ENCODE measurements around the gene EXOC2. TPM values are rescaled to one million over a fixed set of nuclear protein-coding genes. Genes with fewer than 3 reads are reported as not detected.

Gene EXOC2
- total RNA-seq, 4 donors from 2014 or later = 17.8 to 24.8 (median 21.4) TPM

DNA sequence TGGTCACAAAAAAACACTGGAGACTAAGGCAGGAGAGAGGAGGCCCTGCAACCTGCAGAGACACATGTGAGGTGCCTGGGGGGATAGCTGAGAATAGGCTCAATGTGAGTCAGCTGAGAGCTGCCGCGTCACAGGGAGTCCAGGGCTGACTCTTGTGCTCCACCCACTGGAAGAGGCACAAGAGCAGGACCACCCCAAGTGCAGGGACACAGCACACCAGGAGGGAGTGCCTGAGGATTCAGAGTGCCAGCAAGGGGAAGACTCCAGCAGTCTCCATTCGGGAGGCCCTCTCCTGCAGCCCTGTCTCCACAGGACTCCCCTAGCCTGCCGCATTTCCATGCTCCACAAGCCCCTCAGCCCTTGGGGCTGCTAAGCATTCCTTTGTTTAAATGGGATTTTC, 141.5 kb downstream of the EXOC2 start:
- no peak for DNase-seq
- H3K36me3 ChIP-seq = peaks cover 0 to 88% (median 10%) of the 10 kb centered on the region in 3 donors

GRCh38 chr6:549906-550305, 143.0 kb downstream of the EXOC2 start:
- no peak for TF ChIP-seq POLR2A (IDR thresholded peaks at IDR 0.05)
- Histone ChIP-seq H3K4me3 (no peak overlapping the region), H3K9me3 (no peaks in the 10 kb centered on the region), H3K4me1 (peaks cover 0 to 3% (median 0%) of the 10 kb centered on the region in 3 donors), H3K27me3 (no peaks in the 10 kb centered on the region), H3K27ac (no peak overlapping the region), H3K36me3 (peaks cover 0 to 77% (median 0%) of the 10 kb centered on the region in 3 donors)
- WGBS, 2 donors = 90 to 92% methylated on average over 6 of the region's 6 CpGs
- no peak for DNase-seq
- intact Hi-C loops (cut with DNase I) = no loop called here

More for the DNA sequence above, 141.5 kb downstream of the EXOC2 start:
- intact Hi-C loops (cut with DNase I) = no loop called here
- Histone ChIP-seq H3K27ac (no peak overlapping the region), H3K4me1 (peaks cover 0 to 3% (median 0%) of the 10 kb centered on the region in 3 donors), H3K27me3 (no peaks in the 10 kb centered on the region), H3K4me3 (no peak overlapping the region), H3K9me3 (no peaks in the 10 kb centered on the region)
- TF ChIP-seq CTCF (IDR thresholded peaks at IDR 0.05) = peak in 1 of 6 experiments; percentile 13
- TF ChIP-seq POLR2A (IDR thresholded peaks at IDR 0.05) = no peak
- WGBS, 2 donors = 32 to 51% methylated on average over 2 to 4 of the region's 4 CpGs

GRCh38 chr6:548517-548916, 144.4 kb downstream of the EXOC2 start:
- DNase-seq = no peak
- peaks cover 0 to 75% (median 0%) of the 10 kb centered on the region in 3 donors for H3K36me3 ChIP-seq
- H3K4me1 ChIP-seq = peaks cover 0 to 3% (median 0%) of the 10 kb centered on the region in 3 donors
- no peak for TF ChIP-seq CTCF (IDR thresholded peaks at IDR 0.05)
- TF ChIP-seq POLR2A (IDR thresholded peaks at IDR 0.05) = no peak
- no peak overlapping the region for H3K27ac ChIP-seq
- no peaks in the 10 kb centered on the region for H3K27me3 ChIP-seq
- no peaks in the 10 kb centered on the region for H3K9me3 ChIP-seq
- no peak overlapping the region for H3K4me3 ChIP-seq
- 87 to 91% methylated on average over 6 of the region's 6 CpGs for WGBS, 2 donors
- intact Hi-C loops (cut with DNase I) = no loop called here

GRCh38 chr6:548091-548490, 144.8 kb downstream of the EXOC2 start:
- Histone ChIP-seq H3K9me3 (no peaks in the 10 kb centered on the region), H3K4me1 (peaks cover 0 to 3% (median 0%) of the 10 kb centered on the region in 3 donors), H3K36me3 (peaks cover 0 to 77% (median 0%) of the 10 kb centered on the region in 3 donors), H3K27me3 (no peaks in the 10 kb centered on the region), H3K4me3 (no peak overlapping the region), H3K27ac (no peak overlapping the region)
- WGBS, 2 donors = 71 to 80% methylated on average over 5 of the region's 5 CpGs
- no peak for DNase-seq
- TF ChIP-seq CTCF (IDR thresholded peaks at IDR 0.05) (no peak), POLR2A (IDR thresholded peaks at IDR 0.05) (no peak)
- intact Hi-C loops (cut with DNase I) = no loop called here

DNA sequence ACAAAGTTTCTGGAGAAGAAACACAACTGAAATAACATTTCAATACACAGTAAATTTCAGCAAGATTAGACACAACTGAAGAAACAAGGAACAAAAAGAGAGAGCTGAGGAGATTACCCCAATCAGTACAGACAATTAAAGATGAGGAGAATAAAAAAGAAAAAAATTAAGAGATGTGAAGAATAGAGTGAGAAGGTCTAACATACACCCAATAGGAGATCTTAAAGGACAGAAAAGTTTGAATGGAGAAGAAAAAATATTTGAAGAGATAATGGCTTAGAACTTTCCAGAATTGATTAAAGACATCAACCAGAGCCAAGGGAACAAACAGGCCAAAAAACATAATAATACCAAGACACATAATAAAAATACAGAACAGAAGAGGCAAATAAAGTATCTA, 152.4 kb downstream of the EXOC2 start:
- peaks cover 0 to 15% (median 0%) of the 10 kb centered on the region in 3 donors for H3K9me3 ChIP-seq
- DNase-seq = no peak
- H3K4me3 ChIP-seq = no peak overlapping the region
- H3K4me1 ChIP-seq = no peaks in the 10 kb centered on the region
- peaks cover 0 to 75% (median 0%) of the 10 kb centered on the region in 3 donors for H3K36me3 ChIP-seq
- H3K27me3 ChIP-seq = no peaks in the 10 kb centered on the region
- intact Hi-C loops (cut with DNase I) = no loop called here
- no peak overlapping the region for H3K27ac ChIP-seq
- TF ChIP-seq CTCF (IDR thresholded peaks at IDR 0.05) (no peak), POLR2A (IDR thresholded peaks at IDR 0.05) (no peak)

- peaks cover 0 to 15% (median 0%) of the 10 kb centered on the region in 3 donors for H3K9me3 ChIP-seq
- intact Hi-C loops (cut with DNase I) = no loop called here
- no peak overlapping the region for H3K27ac ChIP-seq
- no peak for DNase-seq
- H3K4me3 ChIP-seq = no peak overlapping the region
- TF ChIP-seq POLR2A (IDR thresholded peaks at IDR 0.05) (no peak), CTCF (IDR thresholded peaks at IDR 0.05) (no peak)
- WGBS, 2 donors = 94 to 96% methylated on average over 56 of the region's 56 CpGs
- H3K4me1 ChIP-seq = no peaks in the 10 kb centered on the region
- H3K27me3 ChIP-seq = no peaks in the 10 kb centered on the region
- peaks cover 0 to 66% (median 0%) of the 10 kb centered on the region in 3 donors for H3K36me3 ChIP-seq
Measured at GRCh38 chr6:537114-537513, 155.8 kb downstream of the EXOC2 start.
